GM10847 (cell line): Measurements from ENCODE around the gene JAG1.

Source experiments
- POLR2A ChIP-seq: IDR thresholded peaks from 2 replicates; pipeline ENCODE4 v1.6.1; 2011; ENCODE audit not compliant: insufficient read length; ENCODE audit errors: extremely low read depth

The JAG1 gene

GRCh38 chr20:10708351-10709185 lies 34.8 kb upstream of the JAG1 start:
- no peak for TF ChIP-seq POLR2A

GRCh38 chr20:10707791-10708190 lies 34.0 kb upstream of the JAG1 start:
- TF ChIP-seq POLR2A: no peak

DNA sequence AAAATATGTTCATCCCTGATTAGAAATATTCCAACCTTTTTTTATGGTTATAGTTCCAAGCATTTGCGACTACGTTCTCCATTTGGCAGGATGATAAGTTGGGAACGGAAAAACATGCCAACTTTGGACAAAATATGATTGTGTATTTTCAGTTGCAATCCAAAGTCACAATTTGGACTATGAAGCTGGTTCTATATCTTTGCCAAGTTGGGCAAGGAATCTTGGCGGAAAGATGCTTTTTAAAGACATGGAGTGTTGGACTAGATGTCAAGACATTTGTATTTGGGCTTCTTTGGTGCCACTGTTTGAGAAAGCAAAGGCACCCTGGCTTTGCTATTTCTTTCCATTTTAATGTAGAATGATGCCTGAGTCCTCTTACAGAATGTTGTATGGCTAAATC lies 33.3 kb upstream of the JAG1 start:
- no peak for TF ChIP-seq POLR2A

DNA sequence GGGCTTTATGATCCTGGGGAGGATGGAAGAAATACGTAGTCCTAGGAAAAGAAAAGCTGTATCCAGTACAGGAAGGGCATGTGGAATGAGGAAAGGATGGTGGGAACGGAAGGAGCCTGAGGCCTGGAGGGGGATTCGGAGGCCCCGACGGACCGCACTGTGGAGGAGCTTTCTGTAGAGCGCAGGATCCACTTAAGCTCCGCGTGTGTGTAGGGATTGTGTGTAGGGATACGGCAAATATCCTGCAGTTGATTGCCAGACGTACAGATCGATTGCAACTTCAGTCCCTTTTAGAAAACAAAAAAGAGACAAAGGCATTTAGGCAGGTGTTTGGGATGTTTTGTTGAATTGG lies 32.6 kb upstream of the JAG1 start:
- TF ChIP-seq POLR2A: no peak

DNA sequence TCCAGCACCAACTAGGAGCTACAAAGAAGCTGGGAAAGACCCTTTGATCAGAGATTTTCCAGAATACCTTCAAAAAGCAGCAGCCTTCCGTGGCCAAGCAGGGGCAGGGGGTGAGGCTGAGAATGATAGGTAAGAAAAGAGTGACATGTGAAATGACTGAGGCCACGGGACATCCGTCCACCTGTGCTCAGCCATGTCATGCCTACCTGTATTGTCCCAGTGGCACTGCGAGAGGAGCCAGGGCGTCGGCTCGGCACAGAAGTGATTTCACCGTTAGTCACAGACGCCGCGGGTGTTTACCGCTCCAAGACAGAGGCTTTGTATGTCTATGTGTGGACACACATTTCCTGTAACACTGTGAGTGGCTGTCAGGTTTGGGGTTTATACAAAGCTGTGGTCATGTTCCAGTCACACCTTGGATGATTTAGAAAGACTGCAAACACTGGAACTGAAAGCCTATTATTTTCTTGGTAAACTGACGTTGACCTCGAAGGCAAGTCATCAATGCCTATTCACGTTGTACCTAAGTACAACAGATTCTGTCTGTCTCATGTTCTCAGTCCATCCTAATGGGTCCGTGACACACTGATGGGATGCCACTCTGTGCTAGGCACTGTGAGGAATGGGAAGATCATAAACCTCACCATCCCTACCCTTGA lies 32.1 kb upstream of the JAG1 start:
- no peak for TF ChIP-seq POLR2A

- no peak for TF ChIP-seq POLR2A
Measured at GRCh38 chr20:10701607-10702006, 27.8 kb upstream of the JAG1 start.

GRCh38 chr20:10699941-10700340 lies 26.1 kb upstream of the JAG1 start:
- no peak for TF ChIP-seq POLR2A

DNA sequence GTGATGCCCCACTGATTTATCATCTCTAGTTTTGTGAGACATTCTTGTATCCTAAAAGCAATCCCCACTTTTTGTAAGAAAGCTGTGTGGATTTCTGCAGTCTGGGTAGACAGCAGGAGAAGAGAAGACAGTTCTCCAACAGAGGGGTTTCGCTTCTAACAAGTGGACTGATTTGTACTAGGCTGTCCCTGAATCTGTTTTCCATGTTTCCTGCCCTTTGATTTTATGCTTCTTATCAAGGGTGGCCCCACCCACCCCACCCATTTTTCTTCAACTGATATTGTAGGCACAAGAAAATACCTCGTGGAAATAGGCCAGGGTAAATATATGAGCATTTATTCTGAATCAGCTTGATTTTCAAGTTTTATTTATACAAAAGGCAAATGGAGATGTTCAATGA lies 25.7 kb upstream of the JAG1 start:
- no peak for TF ChIP-seq POLR2A

- TF ChIP-seq POLR2A: no peak
Measured at GRCh38 chr20:10696650-10697049, 22.9 kb upstream of the JAG1 start.

DNA sequence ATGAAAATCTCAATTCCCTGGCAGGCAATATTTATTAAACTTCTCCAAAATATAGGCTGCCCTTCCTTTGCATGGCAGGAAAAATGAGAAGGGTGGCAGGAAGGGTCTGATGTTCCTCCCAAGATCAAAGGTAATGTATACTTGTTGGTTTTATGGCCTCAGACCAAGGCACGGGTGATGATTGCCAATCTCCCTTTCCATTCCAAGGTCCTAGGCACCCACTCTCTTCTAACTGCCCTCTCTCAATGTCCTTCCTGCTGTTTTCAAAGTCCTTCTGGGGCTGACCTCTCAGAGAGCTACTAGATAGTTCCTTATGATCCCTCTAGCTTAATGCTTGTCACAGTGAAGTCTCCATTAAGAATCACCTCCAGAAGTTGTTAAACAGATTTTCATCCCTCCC lies 15.6 kb upstream of the JAG1 start:
- no peak for TF ChIP-seq POLR2A

- no peak for TF ChIP-seq POLR2A
Measured at GRCh38 chr20:10687895-10688294, 14.1 kb upstream of the JAG1 start.

GRCh38 chr20:10686356-10687133 lies 12.7 kb upstream of the JAG1 start:
- TF ChIP-seq POLR2A: no peak

DNA sequence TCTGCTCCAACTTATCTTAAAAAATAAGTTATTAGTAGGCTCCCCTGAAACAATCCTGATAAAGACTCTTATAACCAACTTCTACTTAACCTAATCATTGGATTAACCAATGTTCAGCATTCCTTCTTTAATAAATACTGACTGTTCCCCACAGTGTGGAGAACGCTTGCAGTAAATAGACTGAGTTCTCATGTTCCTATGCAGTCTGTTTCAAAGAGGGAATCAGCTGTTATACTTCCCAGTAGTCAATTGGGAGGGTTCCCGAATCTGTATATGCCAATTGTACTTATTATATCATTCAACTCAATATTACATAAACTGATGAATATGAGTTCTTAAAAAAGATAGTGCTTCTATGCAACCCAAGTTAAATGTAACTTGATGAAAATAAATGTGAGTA lies 9.7 kb upstream of the JAG1 start:
- no peak for TF ChIP-seq POLR2A

GRCh38 chr20:10682939-10683338 lies 9.1 kb upstream of the JAG1 start:
- TF ChIP-seq POLR2A: no peak

DNA sequence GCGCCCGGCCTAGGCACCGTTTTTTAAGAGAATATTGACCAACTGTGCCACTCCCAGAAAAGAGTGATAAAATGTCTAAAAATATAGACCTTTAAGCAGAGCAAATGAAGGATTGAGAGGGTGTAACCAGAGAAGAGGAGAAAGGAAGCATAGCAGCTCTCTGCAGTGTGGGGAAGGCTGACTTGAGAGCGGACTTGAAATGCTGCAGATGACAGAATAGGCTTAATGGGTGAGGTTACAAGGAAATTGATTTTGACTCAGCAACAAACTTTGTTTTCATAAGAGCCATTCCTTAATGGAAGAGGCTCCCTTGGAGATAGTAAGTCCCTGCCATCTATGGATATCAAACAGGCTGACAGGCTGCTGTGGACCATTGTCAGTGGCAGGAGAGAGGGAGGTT lies 7.7 kb upstream of the JAG1 start:
- TF ChIP-seq POLR2A: no peak

- no peak for TF ChIP-seq POLR2A
Measured at GRCh38 chr20:10680571-10680970, 6.8 kb upstream of the JAG1 start.
